Astrocyte of the cerebellum (primary cell): ENCODE data around the gene SPECC1L.

Source experiments
- DNase-seq: peaks from one replicate; pipeline ENCODE4 v3.0.0-alpha.2; 2011; ENCODE audit warnings: low read depth
- H3K4me3 ChIP-seq: 2 replicates; pipeline ENCODE4 v1.5.1; 2011; ENCODE audit warnings: mild to moderate bottlenecking, low read depth, low read length, moderate library complexity
- in situ Hi-C: cut with HindIII; loops from 2 replicates; pipeline ENCODE4 v1.10.0; 2017; ENCODE audit warnings: low sequenced_read_pairs
- TF ChIP-seq, protein P1 (sequence below): IDR thresholded peaks from 2 replicates; pipeline ENCODE4 v1.5.1; 2012; ENCODE audit warnings: low read length, low read depth, moderate library complexity, mild to moderate bottlenecking; ENCODE audit errors: missing control alignments

The SPECC1L gene

DNA sequence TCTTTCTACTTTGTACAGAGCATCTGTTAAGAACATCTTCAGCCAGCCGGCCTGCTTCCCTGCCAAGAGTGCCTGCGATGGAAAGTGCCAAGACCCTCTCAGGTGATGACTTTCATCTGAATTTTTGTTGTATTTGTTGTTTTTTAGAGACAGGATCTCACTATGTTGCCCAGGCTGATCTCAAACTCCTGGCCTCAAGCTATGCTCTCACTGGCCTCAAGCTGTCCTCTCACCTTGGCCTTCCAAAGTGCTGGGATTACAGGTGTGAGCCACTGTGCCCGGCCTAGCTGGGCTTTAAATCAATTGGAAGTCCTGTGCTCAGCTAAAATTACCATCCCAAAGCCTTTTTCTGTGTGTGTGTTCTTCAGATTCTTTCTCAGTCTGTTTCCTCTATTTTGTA is 92.6 kb downstream of the SPECC1L start:
- TF ChIP-seq, protein P1, sequence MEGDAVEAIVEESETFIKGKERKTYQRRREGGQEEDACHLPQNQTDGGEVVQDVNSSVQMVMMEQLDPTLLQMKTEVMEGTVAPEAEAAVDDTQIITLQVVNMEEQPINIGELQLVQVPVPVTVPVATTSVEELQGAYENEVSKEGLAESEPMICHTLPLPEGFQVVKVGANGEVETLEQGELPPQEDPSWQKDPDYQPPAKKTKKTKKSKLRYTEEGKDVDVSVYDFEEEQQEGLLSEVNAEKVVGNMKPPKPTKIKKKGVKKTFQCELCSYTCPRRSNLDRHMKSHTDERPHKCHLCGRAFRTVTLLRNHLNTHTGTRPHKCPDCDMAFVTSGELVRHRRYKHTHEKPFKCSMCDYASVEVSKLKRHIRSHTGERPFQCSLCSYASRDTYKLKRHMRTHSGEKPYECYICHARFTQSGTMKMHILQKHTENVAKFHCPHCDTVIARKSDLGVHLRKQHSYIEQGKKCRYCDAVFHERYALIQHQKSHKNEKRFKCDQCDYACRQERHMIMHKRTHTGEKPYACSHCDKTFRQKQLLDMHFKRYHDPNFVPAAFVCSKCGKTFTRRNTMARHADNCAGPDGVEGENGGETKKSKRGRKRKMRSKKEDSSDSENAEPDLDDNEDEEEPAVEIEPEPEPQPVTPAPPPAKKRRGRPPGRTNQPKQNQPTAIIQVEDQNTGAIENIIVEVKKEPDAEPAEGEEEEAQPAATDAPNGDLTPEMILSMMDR, result no peak
- in situ Hi-C loops, result no loop called here
- no peak for DNase-seq
- H3K4me3 ChIP-seq, result no peak overlapping the region

DNA sequence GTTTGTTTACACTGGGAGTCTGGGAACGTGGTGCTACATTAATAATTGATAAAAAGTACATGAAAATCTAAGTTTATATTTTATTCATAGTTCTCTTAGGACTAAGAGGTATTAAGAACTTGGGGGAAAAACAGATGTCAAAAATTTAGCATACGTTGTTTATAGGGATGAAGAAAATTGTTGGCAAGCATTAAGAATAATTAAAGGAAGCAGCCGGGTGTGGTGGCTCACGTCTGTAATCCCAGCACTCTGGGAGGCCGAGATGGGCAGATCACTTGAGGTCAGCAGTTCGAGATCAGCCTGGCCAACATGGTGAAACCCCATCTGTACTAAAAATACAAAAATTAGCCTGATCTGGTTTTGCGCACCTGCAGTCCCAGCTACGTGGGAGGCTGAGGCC is 96.1 kb downstream of the SPECC1L start:
- TF ChIP-seq, protein P1, result no peak
- in situ Hi-C loops, result no loop called here
- no peak overlapping the region for H3K4me3 ChIP-seq
- no peak for DNase-seq

DNA sequence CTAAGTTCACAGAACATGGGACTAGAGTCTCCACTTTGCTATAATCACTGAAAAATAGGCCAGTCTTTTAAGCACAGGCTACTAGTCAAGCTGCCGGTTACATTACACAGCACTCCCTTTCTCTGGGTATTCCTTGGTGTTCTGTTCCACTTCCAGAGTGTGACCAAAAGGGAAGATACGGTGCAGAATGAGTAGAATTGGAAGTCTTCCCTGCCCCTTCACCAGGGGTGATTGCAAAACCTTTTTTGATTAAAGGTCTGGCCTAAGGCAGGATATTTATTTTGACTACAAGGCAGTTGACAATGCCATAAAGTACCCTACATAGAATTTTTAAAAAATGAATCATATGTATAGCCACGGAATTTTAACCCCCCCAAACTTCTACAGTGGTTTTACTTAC is 97.2 kb downstream of the SPECC1L start:
- no peak overlapping the region for H3K4me3 ChIP-seq
- DNase-seq, result no peak
- in situ Hi-C loops, result no loop called here
- TF ChIP-seq, protein P1, result no peak

DNA sequence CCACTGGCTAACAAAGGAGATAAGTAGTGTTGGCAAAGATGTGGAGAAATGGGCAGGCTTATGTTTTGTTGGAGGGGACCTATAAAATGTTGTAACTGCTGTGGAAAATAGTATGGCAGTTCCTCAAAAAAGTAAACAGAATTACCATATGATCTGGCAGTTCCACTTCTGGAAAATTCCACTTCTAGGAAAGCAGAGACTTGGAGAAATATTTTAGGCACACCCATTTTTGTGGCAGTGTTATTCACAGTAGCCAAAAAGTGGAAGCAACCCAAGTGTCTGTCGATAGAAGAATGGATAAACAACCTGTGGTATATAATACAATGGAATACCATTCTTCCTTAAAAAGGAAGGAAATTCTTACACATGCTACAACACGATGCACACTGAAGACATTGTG is 99.8 kb downstream of the SPECC1L start:
- H3K4me3 ChIP-seq, result no peak overlapping the region
- no peak for DNase-seq
- in situ Hi-C loops, result no loop called here
- TF ChIP-seq, protein P1, result no peak

DNA sequence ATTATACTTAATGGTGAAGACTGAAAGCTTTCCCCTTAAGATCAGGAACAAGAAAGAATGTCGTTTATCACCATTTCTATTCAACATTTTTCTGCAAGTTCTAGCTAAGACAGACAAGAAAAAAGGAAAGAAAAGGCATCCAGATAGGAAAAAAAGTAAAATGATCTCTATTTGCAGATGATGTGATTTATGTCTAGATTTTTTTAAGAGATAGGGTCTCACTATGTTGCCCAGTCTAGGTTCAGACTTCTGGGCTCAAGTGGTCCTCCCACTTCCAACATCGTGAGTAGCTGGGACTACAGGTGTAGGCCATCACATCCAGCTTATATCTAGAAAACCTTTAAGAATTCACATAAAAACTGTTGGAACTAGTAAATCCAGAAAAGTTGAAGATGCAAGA is 105.4 kb downstream of the SPECC1L start:
- TF ChIP-seq, protein P1, result no peak
- H3K4me3 ChIP-seq, result no peak overlapping the region
- DNase-seq, result no peak
- in situ Hi-C loops, result no loop called here

DNA sequence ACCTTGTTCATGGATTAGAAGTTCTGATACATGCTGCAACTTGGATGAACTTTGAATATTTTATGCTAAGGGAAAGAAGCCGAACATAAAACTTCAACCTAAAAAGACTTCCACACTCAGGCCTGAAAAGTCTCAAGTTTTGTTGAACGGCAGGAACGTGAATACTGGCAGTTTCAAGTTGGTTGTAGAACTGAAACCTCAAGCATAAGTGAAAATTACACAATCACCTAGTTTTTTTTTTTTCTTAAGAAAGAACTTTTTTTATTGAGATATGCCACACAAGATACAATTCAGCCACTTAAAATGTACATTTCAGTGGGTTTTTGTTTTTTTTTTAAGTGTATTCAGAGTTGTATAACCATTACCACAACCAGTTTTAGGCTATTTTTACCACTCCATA is 106.0 kb downstream of the SPECC1L start:
- TF ChIP-seq, protein P1, result no peak
- H3K4me3 ChIP-seq, result no peak overlapping the region
- in situ Hi-C loops, result no loop called here
- no peak for DNase-seq

DNA sequence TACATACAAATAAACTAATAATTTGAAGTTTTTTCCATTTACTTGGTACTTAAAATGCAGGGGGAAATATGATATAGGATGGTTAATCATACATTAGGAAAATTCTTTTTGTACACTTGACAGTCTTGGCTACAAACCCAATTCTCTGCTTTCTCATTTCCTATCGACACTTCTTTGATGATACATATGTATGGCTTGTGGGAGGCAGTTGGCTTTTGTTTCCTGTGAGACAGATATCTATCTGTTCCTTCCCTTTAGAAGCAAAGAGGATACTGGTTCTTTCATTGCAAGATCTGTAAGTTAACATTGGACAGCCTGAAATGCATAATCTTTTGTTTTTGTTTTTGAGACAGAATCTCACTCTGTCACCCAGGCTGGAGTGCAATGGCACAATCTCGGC is 108.9 kb downstream of the SPECC1L start:
- H3K4me3 ChIP-seq, result no peak overlapping the region
- DNase-seq, result no peak
- in situ Hi-C loops, result no loop called here
- TF ChIP-seq, protein P1, result no peak
